ENCODE data around the gene AOPEP.

- TF ChIP-seq RAD21 (IDR thresholded peaks at IDR 0.05; ENCODE audit: low read depth) (no peak), MAX (IDR thresholded peaks at IDR 0.05) (no peak), FOXM1 (IDR thresholded peaks at IDR 0.05; ENCODE audit: borderline replicate concordance, low read depth) (no peak), USF1 (IDR thresholded peaks at IDR 0.05) (no peak), YY1 (IDR thresholded peaks at IDR 0.05; ENCODE audit: low read depth) (no peak), CEBPB (IDR thresholded peaks at IDR 0.05) (no peak), EGR1 (IDR thresholded peaks at IDR 0.05) (no peak), EP300 (IDR thresholded peaks at IDR 0.05; ENCODE audit: borderline replicate concordance) (no peak), CREB1 (IDR thresholded peaks at IDR 0.05; ENCODE audit: low read depth) (no peak)
Measured at GRCh38 chr9:94868464-94868863, 142.0 kb downstream of the AOPEP start.
